OCI-LY7 (cell line): ENCODE results near the gene MRPS12.

Experiments
- EZH2phosphoT487 ChIP-seq: fragments of 200-600 bp; sonication (generic); IDR thresholded peaks from 2 replicates; pipeline ENCODE4 v1.6.1; 2018; ENCODE audit warnings: low read depth, borderline replicate concordance, mild to moderate bottlenecking, mixed run types, antibody characterized with exemption, low read length, moderate library complexity, mixed read lengths
- TF ChIP-seq, protein P1 (sequence below): fragments of 200-600 bp; sonication (generic); conservative IDR thresholded peaks from 2 replicates; pipeline ENCODE4 v1.5.1; 2014; ENCODE audit warnings: mild to moderate bottlenecking, antibody characterized with exemption, low read length, moderate library complexity, mixed read lengths

DNA sequence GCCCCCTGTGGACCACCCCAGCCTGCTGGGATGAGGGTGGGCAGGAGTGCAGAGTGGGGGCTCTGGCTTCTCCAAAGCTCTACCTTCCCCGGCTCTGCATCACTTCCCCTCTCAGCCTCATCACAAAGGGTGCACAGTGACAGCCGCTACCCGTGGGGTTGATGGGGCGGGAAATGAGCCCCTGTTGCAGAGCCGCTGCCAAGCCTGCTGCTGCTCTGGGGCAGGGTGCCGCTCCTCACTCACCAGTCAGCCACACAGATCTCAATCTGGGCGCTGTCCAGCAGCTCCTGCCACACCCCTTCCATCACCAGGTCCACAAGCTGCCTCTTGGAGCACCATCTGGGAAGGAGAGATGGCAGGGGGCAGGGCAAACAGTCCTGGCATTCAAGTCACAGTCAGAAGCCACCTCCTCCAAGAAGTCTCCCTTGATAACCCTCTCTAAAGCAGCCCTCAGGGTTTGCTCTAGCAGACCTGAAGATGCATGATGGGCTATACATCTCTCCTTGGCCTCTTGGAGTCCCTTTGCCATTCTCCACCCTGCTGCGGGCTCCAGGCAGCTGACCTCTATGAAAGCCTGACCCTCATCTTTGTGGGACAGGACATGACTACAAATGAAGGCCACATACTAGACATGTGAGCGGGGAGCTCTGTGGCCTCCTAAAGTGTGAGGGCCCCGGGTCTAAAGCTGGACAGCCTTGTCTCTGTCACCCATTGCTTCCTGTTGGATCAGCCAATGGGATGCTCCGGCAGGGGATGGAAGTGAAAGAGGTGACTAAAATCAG, 15.7 kb downstream of the MRPS12 start:
- no peak for TF ChIP-seq EZH2phosphoT487
- TF ChIP-seq, protein P1, sequence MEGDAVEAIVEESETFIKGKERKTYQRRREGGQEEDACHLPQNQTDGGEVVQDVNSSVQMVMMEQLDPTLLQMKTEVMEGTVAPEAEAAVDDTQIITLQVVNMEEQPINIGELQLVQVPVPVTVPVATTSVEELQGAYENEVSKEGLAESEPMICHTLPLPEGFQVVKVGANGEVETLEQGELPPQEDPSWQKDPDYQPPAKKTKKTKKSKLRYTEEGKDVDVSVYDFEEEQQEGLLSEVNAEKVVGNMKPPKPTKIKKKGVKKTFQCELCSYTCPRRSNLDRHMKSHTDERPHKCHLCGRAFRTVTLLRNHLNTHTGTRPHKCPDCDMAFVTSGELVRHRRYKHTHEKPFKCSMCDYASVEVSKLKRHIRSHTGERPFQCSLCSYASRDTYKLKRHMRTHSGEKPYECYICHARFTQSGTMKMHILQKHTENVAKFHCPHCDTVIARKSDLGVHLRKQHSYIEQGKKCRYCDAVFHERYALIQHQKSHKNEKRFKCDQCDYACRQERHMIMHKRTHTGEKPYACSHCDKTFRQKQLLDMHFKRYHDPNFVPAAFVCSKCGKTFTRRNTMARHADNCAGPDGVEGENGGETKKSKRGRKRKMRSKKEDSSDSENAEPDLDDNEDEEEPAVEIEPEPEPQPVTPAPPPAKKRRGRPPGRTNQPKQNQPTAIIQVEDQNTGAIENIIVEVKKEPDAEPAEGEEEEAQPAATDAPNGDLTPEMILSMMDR, result no peak
